K562 (cell line): ENCODE data around the gene ARMH1.

Source experiments
- KAT7 ChIP-seq: sonication (generic); formaldehyde crosslinking; IDR thresholded peaks from 2 replicates; pipeline ENCODE4 v1.8.0; 2022; ENCODE audit warnings: missing genetic modification reagents, mild to moderate bottlenecking, borderline replicate concordance
- KLF13 ChIP-seq: fragments of 450-650 bp; IDR thresholded peaks from 2 replicates; pipeline ENCODE4 v1.6.1; 2016; ENCODE audit warnings: missing genetic modification characterization, low read depth, mild to moderate bottlenecking, missing compliant biosample characterization, moderate library complexity, borderline replicate concordance
- SMC3 ChIP-seq: conservative IDR thresholded peaks from 2 replicates; pipeline ENCODE4 v1.6.1; 2011; ENCODE audit warnings: low read depth, low read length, improper control_type of control experiment; ENCODE audit not compliant: insufficient read depth
- SRF ChIP-seq, 2 experiments: fragments of 250-450, 450-650 bp in 1 of 2; sonication (Bioruptor Pico) in 1 of 2; sonication (generic) in 1 of 2; formaldehyde crosslinking; IDR thresholded peaks; 2 replicates each; pipeline versions ENCODE4 v1.5.0 to v1.5.1; 2020 to 2022; ENCODE audit warnings: mild to moderate bottlenecking in 1 of 2, missing genetic modification reagents in 1 of 2
- TAF1 ChIP-seq: IDR thresholded peaks from 2 replicates; pipeline ENCODE4 v1.6.1; 2011; ENCODE audit warnings: mild to moderate bottlenecking, low read length, moderate library complexity; ENCODE audit not compliant: insufficient read depth, control insufficient read depth, severe bottlenecking; ENCODE audit errors: extremely low read depth
- ZFP1 ChIP-seq: fragments of 450-650 bp; formaldehyde crosslinking; IDR thresholded peaks from 2 replicates; pipeline ENCODE4 v1.4.0; 2020; ENCODE audit warnings: mild to moderate bottlenecking, mixed read lengths
- TF ChIP-seq, protein P1 (sequence below), 3 experiments: IDR thresholded peaks in 2 of 3; conservative IDR thresholded peaks in 1 of 3; 2 replicates each; pipeline ENCODE4 v1.5.1; 2011 to 2012; ENCODE audit warnings: low read length in 3 of 3, mild to moderate bottlenecking in 3 of 3, control low read depth in 2 of 3, improper control_type of control experiment in 1 of 3, inconsistent platforms in 1 of 3, low read depth in 1 of 3, mixed read lengths in 1 of 3, moderate library complexity in 1 of 3; ENCODE audit not compliant: insufficient read depth in 2 of 3
- TF ChIP-seq, protein P2 (sequence below): sonication (generic); formaldehyde crosslinking; IDR thresholded peaks from 2 replicates; pipeline ENCODE4 v1.8.1; 2023; ENCODE audit warnings: mild to moderate bottlenecking, missing genetic modification reagents
- TF ChIP-seq, protein P3 (sequence below): fragments of 250-450 bp; sonication (Bioruptor Pico); IDR thresholded peaks from 2 replicates; pipeline ENCODE4 v1.5.0; 2020; ENCODE audit warnings: mild to moderate bottlenecking

DNA sequence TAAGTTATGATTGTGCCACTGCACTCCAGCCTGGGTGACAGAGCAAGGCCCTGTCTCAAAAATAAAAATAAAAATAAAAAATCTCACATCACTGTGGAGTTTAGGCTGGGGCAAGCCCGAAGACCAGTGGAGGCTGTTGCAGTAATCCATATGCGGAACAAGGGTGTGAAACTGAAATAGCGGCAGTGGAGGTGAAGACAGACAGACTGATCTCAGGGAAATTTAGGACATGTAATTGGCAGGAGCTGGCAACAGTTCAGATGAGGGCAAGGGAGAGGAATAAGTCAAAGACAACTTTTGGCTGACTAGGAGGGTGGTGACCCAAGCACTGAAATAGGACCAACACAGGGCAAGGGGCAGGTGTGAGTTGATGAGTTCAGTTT lies 8.4 kb downstream of the ARMH1 start:
- TF ChIP-seq TAF1 (no peak), KAT7 (CRISPR knock-in tag) (no peak), ZFP1 (CRISPR knock-in tag) (no peak), SRF (CRISPR knock-in tag; IDR thresholded peaks at IDR 0.05) (no peak), KLF13 (no peak), SMC3 (no peak)
- TF ChIP-seq, protein P1, sequence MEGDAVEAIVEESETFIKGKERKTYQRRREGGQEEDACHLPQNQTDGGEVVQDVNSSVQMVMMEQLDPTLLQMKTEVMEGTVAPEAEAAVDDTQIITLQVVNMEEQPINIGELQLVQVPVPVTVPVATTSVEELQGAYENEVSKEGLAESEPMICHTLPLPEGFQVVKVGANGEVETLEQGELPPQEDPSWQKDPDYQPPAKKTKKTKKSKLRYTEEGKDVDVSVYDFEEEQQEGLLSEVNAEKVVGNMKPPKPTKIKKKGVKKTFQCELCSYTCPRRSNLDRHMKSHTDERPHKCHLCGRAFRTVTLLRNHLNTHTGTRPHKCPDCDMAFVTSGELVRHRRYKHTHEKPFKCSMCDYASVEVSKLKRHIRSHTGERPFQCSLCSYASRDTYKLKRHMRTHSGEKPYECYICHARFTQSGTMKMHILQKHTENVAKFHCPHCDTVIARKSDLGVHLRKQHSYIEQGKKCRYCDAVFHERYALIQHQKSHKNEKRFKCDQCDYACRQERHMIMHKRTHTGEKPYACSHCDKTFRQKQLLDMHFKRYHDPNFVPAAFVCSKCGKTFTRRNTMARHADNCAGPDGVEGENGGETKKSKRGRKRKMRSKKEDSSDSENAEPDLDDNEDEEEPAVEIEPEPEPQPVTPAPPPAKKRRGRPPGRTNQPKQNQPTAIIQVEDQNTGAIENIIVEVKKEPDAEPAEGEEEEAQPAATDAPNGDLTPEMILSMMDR (IDR thresholded peaks at IDR 0.05 in 2 of 3, conservative IDR thresholded peaks at IDR 0.05 in 1 of 3; ENCODE audit: insufficient read depth in 2 of 3, low read depth in 1 of 3, low read length in 3 of 3): no peak
- TF ChIP-seq, protein P2, sequence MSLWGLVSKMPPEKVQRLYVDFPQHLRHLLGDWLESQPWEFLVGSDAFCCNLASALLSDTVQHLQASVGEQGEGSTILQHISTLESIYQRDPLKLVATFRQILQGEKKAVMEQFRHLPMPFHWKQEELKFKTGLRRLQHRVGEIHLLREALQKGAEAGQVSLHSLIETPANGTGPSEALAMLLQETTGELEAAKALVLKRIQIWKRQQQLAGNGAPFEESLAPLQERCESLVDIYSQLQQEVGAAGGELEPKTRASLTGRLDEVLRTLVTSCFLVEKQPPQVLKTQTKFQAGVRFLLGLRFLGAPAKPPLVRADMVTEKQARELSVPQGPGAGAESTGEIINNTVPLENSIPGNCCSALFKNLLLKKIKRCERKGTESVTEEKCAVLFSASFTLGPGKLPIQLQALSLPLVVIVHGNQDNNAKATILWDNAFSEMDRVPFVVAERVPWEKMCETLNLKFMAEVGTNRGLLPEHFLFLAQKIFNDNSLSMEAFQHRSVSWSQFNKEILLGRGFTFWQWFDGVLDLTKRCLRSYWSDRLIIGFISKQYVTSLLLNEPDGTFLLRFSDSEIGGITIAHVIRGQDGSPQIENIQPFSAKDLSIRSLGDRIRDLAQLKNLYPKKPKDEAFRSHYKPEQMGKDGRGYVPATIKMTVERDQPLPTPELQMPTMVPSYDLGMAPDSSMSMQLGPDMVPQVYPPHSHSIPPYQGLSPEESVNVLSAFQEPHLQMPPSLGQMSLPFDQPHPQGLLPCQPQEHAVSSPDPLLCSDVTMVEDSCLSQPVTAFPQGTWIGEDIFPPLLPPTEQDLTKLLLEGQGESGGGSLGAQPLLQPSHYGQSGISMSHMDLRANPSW: no peak
- TF ChIP-seq, protein P3, sequence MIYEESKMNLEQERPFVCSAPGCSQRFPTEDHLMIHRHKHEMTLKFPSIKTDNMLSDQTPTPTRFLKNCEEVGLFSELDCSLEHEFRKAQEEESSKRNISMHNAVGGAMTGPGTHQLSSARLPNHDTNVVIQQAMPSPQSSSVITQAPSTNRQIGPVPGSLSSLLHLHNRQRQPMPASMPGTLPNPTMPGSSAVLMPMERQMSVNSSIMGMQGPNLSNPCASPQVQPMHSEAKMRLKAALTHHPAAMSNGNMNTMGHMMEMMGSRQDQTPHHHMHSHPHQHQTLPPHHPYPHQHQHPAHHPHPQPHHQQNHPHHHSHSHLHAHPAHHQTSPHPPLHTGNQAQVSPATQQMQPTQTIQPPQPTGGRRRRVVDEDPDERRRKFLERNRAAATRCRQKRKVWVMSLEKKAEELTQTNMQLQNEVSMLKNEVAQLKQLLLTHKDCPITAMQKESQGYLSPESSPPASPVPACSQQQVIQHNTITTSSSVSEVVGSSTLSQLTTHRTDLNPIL (CRISPR knock-in tag): no peak
